DMS79 treated with DMSO at 0.1 percent for 48 hours (cell line): ENCODE measurements around the gene RANBP2.

ENCODE experiments used
- DNase-seq: peaks from one replicate; lab custom pipeline; 2025; lab: John Stamatoyannopoulos, UW

RANBP2 gene

DNA sequence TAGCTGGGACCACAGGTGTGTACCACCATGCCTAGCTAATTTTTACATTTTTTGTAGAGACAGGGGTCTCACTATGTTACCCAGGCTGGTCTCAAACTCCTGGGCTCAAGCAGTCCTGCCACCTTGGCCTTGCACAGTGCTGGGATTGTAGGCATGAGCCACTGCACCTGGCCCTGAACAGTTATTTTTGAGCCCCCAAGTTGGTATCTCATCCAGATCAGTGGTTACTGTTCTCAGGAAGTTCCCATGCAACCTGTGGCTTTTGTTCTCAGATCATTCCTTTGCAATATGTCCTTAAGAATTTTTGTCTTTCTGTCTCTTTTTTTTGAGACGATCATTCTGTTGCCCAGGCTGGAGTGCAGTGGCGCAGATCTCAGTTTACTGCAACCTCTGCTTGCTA lies 59.6 kb downstream of the RANBP2 start:
- no peak for DNase-seq

GRCh38 chr2:108786008-108786353 lies 66.7 kb downstream of the RANBP2 start:
- no peak for DNase-seq

GRCh38 chr2:108786354-108787215 lies 67.3 kb downstream of the RANBP2 start, which contains the start of gene CCDC138:
Gene CCDC138, plus strand, starts transcription at chr2:108786771. Its CDS starts 52 bp downstream, at chr2:108786823.
- peak; percentile 87 for DNase-seq

DNA sequence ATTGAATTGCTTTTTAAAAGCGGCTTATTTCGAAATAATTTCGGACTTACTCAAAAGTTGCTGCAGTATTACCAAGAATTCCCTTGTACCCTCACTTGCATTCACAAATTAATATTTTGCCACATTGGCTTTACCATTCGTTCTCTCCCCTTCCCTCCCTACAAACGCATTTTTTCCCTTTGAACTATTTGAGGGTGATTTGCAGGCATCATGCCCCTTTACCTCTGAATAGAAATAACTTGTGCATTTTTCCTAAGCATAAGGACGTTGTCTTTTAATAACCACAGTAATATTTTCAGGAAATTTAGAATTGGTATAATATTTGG lies 67.9 kb downstream of the RANBP2 start:
- no peak for DNase-seq

DNA sequence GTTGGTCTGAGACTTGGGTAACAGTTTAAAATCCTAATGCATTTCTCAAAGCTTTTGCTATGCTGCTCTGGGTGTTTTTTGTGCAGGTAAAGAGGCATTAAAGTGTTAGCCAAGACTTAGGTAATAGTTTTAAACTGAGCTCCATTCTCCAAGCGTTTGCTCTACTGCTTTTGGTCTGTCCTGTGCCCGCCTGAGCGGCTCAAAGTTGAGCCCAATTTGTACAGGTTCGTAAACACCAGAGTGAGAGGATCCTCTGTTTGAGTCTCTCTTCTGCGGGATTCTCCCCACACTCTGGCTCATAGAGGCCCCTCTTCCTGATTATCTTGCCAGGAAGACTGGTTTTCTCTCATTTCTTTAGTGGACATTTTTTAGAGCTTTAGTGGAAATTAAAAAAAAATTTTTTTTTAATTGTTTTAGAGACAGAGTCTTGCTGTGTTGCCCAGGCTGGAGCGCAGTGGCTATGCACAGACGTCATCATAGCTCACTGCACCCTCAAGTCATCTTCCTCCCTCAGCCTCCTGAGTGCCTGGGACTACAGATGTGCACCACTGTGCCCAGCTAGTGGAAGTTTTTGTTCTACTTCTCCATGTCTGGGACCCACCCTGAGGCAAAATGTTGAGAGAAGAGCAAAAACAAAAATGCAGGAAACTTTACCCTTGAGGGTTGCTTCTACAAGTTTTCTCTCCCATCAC lies 83.9 kb downstream of the RANBP2 start:
- DNase-seq, result no peak

DNA sequence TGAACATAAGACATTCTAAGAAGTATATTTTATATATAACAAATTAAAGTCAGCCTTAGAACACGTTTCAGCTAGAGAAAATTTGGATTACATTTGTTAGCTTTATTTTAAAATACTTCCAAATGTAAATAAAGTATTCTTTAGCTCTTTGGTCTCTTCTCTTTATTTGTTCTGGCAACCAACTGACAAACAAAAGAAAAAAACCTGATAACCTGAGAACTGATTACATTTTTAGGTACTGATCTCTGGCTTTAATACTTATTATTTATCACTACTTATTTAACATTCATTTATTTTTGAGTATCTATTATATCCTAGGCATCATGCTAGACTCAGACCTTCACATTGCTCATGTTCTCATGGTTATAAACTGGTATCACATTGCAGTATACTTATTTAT lies 85.8 kb downstream of the RANBP2 start:
- no peak for DNase-seq

GRCh38 chr2:108805782-108806181 lies 86.5 kb downstream of the RANBP2 start:
- no peak for DNase-seq

GRCh38 chr2:108806371-108807113 lies 87.3 kb downstream of the RANBP2 start:
- DNase-seq, result no peak

DNA sequence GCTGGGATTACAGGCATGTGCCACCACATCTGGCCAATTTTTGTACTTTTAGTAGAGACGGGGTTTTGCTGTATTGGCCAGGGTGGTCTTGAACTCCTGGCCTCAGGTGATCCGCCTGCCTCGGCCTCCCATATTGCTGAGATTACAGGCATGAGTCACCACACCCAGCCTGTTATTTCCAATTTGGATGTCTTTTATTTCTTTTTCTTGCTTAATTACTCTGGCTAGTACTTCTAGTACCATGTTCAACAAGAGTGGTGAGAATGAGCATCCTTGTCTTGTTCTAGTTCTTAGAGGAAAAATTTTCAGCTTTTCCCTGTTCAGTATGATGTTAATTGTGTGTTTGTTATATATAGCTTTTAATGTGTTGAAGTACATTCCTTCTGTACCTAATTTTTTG lies 90.7 kb downstream of the RANBP2 start:
- no peak for DNase-seq

GRCh38 chr2:108810993-108811957 lies 92.0 kb downstream of the RANBP2 start:
- no peak for DNase-seq

DNA sequence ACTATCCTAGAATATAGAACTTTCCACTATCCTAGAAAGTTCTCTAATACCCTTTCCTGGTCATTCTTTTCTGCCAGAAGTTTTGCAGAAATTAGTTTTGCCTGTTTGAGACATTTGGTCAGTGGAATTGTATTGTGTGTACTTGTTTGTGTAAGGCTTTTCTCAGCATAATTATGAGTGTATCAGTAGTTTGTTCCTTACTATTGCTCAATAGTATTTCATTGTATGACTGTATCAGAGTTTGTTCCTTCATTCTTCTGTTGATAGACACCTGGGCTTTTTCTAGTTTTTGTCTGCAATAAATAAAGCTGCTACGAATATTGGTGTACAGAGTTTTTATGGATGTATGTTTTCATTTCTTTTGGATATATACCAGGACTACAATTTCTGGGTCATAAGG lies 94.5 kb downstream of the RANBP2 start:
- no peak for DNase-seq

GRCh38 chr2:108820482-108820881 lies 101.2 kb downstream of the RANBP2 start:
- no peak for DNase-seq

DNA sequence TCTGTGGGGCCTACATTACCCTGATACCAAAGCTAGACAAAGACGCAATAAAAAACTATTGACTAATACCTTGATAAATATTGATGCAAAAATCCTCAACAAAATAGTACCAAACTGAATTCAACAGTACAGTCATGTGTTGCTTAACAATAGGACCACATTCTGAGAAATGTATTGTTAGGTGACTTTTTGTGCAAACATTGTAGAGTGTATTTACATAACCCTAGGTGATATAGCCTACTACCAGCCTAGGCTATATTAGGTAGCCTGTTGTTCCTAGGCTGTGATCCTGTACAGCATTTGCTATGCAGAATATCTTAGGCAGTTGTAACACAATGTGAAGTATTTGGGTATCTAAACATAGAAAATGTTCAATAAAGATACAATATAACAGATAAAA lies 104.0 kb downstream of the RANBP2 start:
- DNase-seq, result no peak

DNA sequence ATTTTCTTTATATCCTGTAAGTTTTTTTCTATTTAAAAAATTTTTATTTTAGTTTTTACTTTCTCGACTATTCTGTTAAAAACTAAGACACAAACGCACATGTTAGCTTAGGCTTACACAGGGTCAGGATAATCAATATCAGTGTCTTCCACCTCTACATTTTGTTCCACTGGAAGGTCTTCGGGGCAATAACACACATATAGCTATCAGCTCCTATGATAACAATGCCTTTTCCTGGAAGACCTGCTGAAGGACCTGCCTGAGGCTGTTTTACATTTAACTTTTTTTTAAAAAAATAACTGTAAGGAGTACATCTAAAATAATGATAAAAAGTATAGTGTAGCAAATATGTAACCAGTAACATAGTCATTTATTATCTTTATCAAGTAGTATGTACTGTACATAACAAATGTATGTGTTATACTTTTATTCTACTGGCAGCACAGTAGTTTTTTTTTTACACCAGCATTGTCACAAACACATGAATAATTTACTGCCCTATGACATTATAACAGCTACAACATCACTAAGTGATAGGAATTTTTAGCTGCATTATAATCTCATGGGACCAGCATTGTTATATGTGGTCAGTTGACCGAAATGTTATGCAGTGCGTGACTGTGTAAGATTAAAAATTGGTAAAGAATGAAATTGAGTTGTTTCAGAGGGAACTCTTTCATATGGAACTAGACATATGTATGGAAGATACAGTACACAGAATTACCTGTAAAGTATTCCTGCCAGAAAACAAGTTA lies 105.2 kb downstream of the RANBP2 start:
- no peak for DNase-seq

DNA sequence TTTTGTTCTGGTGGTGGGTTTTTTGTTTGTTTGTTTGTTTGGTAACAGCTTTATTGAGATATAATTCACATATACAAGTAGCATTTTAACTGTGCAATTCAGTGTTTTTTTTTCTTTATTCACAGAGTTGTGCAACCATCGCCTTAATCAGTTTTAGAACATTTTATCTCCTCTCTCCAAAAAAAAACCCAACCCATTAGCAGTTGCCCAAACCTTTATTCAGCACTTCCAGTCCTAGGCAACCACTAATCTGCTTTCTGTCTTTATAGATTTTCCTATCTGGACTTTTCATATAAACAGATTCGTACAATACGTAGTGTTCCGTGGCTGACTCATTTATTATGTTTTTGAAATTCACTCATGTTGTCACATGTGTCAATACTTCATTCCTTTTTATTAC lies 106.0 kb downstream of the RANBP2 start:
- no peak for DNase-seq

DNA sequence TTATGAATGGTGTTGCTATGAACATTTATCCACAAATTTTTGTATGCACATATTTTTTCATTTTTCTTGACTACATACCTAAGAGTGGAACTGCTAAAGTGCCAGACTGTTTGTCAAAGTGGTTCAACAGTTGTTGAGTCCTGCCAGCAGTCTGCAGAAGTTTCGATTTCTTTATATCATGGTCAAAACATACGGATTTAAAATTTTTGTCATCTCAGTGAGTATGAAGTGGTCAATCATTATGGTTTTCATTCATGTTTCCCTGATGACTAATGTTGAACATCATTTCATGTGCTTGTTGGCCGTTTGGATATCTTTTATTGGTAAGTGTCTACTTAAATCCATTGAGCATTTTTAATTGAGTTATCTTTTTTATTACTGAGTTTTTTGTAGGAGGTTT lies 106.5 kb downstream of the RANBP2 start:
- no peak for DNase-seq

DNA sequence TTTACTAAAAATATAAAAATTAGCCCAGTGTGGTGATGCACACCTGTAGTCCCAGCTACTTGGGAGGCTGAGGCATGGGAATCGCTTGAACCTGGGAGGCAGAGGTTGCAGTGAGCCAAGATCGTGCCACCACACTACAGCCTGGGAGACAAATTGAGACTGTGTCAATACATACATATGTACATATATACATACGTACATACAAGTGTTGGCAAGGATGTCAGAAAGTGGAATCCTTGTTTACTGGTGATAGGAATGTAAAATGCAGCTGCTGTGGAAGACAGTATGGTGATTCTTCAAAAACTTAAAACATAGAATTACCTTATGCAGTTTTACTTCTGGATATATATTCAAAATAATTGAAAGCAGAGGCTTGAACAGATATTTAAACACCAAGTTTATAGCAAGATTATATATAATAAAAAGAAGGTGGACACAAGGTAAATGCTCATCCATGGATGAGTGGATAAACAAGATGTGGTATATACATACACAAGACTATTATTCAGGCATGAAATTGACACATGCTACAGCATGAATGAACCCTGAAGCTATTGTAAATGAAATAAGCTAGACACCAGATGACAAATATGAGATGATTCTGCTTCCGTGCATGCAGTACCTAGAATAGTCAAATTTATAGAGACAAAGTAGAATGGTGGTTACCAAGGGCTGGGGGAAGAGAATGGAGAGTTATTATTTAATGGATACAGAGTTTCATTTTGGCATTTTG lies 110.5 kb downstream of the RANBP2 start:
- no peak for DNase-seq

GRCh38 chr2:108833219-108833618 lies 113.9 kb downstream of the RANBP2 start:
- DNase-seq, result no peak

GRCh38 chr2:108834620-108835019 lies 115.3 kb downstream of the RANBP2 start:
- no peak for DNase-seq

DNA sequence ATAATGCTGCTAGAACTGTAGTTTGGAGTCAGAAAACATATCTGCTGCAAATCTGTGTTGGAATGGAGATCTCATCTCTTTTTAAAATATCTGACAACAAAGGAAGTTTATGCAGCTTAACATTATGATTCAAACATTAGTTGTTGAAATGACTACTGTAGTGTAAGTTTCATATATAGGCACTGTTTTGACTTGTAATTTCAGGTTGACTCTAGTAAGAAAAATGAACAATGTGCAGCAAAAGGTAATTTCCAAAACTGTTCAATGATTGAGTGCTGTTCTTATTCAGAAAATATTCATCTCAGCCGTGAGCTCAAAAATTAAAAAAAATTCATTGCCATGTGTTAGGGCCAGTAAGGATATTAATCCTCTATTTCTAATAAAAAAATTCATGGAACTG lies 115.8 kb downstream of the RANBP2 start:
- no peak for DNase-seq
